ENCODE data around the gene SMAD7. TPM values are rescaled to one million over a fixed set of nuclear protein-coding genes. Genes with fewer than 3 reads are reported as not detected.

SMAD7 gene
- total RNA-seq, 1 donor from 2014 or later, result 34.1 TPM

DNA sequence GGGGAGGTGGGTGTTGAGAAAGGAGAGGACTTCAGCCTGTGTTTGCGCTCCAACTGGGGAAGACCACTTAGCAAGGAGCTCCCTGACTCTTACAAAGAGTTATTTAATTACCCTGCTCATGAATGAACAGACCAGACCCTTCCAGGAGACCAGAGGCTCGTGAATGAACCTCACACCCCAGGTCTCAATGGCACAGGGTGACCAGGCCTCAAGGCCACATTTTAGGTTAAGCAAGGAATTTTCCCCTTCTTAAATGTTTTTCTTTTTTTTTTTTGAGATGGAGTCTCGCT, 25.3 kb downstream of the SMAD7 start:
- H3K27me3 ChIP-seq, result no peaks in the 10 kb centered on the region
- H3K36me3 ChIP-seq, result peaks cover 0 to 11% of the 10 kb centered on the region in 2 donors
- intact Hi-C loops (cut with DNase I), result no loop called here
- H3K4me1 ChIP-seq, result peaks cover 97% of the 10 kb centered on the region
- H3K27ac ChIP-seq, result peak overlapping the region; percentile 75
- no peaks in the 10 kb centered on the region for H3K9me3 ChIP-seq
- no peak overlapping the region for H3K4me3 ChIP-seq
- DNase-seq (ENCODE audit: extremely low spot score in 2 of 2), result no peak
- TF ChIP-seq, protein P1, sequence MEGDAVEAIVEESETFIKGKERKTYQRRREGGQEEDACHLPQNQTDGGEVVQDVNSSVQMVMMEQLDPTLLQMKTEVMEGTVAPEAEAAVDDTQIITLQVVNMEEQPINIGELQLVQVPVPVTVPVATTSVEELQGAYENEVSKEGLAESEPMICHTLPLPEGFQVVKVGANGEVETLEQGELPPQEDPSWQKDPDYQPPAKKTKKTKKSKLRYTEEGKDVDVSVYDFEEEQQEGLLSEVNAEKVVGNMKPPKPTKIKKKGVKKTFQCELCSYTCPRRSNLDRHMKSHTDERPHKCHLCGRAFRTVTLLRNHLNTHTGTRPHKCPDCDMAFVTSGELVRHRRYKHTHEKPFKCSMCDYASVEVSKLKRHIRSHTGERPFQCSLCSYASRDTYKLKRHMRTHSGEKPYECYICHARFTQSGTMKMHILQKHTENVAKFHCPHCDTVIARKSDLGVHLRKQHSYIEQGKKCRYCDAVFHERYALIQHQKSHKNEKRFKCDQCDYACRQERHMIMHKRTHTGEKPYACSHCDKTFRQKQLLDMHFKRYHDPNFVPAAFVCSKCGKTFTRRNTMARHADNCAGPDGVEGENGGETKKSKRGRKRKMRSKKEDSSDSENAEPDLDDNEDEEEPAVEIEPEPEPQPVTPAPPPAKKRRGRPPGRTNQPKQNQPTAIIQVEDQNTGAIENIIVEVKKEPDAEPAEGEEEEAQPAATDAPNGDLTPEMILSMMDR (IDR thresholded peaks at IDR 0.05), result no peak
- TF ChIP-seq POLR2AphosphoS5 (IDR thresholded peaks at IDR 0.05; ENCODE audit: insufficient read depth in 1 of 2, low read depth in 1 of 2) (no peak), POLR2A (IDR thresholded peaks at IDR 0.05) (no peak)

DNA sequence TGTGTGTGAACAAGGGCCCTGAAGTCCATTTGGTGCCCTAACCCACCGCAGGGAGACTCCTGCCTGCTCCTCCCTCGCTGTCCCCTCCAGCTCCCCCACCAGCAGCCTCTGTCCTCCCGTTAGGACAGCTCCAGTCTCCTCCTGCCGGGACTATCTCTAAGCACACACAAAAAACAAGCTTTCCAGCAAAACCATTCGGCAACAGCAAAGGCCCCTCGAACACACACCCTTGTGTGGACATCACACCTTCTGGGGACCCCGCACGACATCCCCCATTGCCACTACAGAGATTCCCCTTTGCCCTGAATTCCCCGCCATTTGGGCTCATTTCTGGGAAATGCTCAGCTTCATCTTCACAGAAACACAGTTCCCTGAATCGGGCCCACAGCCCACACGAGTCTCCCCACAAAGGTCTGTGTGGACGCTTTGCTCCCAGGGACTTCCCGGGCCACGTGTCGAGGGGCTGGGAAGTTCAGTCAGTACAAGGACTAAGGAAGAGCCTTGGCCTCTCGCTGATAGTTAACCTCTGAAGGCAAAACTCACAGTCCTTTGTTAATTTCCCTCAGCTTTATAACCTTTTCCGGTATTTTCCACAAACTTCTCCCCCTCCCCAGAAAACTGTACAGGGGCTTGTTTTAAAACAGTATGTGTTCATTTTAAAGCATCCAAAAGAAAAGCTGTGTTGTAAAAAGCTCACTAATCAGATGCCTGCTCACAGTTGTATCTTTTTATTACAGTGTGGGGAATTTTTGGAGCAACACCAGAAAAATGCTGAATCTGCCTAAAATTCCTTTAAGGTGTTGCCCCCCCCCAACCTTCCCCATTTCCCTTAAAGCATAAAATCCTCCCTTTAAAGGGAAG, 25.9 kb downstream of the SMAD7 start:
- intact Hi-C loops (cut with DNase I), result no loop called here
- H3K4me1 ChIP-seq, result peaks cover 94% of the 10 kb centered on the region
- H3K27me3 ChIP-seq, result no peaks in the 10 kb centered on the region
- peak overlapping the region; percentile 75 for H3K27ac ChIP-seq
- peaks cover 0 to 15% of the 10 kb centered on the region in 2 donors for H3K36me3 ChIP-seq
- DNase-seq (ENCODE audit: extremely low spot score in 2 of 2), result no peak
- peak overlapping the region in 1 of 2 donors; percentile 10 for H3K4me3 ChIP-seq
- TF ChIP-seq POLR2AphosphoS5 (IDR thresholded peaks at IDR 0.05; ENCODE audit: insufficient read depth in 1 of 2, low read depth in 1 of 2), result no peak
- TF ChIP-seq, protein P1 (IDR thresholded peaks at IDR 0.05), result no peak
- no peaks in the 10 kb centered on the region for H3K9me3 ChIP-seq

DNA sequence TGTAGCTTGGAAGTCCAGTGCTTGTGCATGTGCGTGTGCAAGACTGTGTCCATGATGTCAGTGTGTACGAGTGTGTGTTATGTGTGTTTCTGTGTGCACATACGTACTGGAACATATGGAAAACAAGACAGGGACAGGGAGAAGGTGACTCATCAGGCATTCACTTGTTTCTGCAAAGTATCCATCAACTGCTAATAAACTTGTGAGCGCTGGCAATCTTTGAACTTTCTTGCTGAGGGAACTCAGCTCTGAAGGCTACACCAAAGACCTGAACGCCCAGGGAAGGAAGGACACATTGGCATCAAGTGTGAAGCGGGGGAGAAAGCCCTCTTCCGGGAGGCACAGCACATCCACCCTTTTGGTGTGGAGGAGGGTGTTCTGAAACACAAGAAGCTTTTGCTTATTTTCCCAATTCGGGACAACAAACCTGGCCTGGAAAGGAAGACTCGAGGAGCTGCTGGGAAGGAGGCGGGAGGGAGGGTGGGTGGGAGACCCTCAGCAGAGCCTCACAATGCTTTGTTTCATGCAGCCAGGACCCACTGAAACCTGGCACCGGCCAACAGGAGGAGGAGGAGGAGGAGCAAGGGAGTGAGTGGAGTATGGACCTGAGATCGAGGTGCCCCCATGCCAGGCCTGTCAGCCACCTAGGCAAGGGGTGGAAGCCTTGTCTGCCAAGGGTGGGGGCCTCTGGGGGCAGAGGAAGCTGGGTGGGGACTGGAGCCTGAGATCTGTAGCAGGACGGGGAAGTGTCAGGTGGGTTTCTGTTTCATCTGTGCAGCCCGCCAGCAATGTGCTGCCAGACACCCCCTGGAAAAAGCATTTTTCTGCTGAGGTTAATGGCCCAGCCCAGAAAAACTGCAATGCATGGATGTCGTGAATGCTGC, 26.8 kb downstream of the SMAD7 start:
- H3K27me3 ChIP-seq, result no peaks in the 10 kb centered on the region
- no peaks in the 10 kb centered on the region for H3K9me3 ChIP-seq
- no peak for DNase-seq (ENCODE audit: extremely low spot score in 2 of 2)
- TF ChIP-seq, protein P1 (IDR thresholded peaks at IDR 0.05), result no peak
- TF ChIP-seq POLR2AphosphoS5 (IDR thresholded peaks at IDR 0.05; ENCODE audit: insufficient read depth in 1 of 2, low read depth in 1 of 2) (no peak), POLR2A (IDR thresholded peaks at IDR 0.05) (no peak)
- H3K36me3 ChIP-seq, result peaks cover 0 to 15% of the 10 kb centered on the region in 2 donors
- H3K27ac ChIP-seq, result peak overlapping the region; percentile 75
- H3K4me1 ChIP-seq, result peaks cover 86% of the 10 kb centered on the region
- intact Hi-C loops (cut with DNase I), result no loop called here
- peak overlapping the region in 1 of 2 donors; percentile 33 for H3K4me3 ChIP-seq

DNA sequence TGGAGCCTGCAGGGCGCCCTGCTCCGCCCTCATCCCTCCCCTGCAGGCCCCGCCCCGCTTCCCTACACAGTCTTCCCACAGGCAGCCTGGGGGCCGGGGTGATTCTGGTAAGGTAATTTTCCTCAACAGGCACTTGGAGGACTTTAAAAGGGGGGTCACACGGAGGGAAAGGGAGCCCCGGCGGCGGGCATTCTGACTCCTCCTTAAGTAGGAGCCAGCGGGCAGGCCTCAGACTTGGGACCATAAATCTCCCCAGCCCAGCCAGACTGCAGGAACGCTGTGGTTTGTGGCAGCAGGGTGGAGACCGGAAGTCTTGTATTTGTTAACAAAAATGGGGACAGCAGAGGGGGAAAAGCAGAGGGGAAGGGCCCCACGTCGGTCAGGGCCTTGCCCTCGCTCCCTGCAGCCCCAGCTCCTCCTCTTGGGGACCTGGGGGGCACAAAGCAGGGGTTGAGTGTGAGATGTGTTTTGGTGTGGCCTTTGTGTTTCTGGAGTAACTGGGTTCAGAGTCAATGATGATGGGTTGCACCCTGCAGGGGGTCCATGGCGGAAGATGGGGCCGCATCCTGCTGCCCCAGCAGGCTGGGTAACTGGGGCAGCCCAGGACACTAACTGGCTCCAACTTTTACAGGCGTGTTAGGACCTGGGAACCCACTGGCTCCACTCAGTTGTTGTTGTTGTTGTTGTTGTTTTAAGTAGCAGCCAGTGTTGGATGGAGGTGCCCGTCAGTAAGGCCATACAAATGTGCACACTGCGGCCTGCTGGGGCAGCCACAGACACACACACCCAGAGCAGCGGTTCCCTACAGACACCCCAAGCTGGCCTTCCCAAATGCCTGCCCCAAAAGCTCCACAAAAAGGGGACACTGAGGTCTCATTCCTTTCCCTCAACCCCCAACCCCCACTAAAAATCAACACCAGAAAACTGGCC, 27.7 kb downstream of the SMAD7 start:
- peaks cover 83% of the 10 kb centered on the region for H3K4me1 ChIP-seq
- no peaks in the 10 kb centered on the region for H3K9me3 ChIP-seq
- H3K36me3 ChIP-seq, result peaks cover 0 to 15% of the 10 kb centered on the region in 2 donors
- peak overlapping the region; percentile 31 to 33 for H3K4me3 ChIP-seq
- no peaks in the 10 kb centered on the region for H3K27me3 ChIP-seq
- TF ChIP-seq POLR2A (IDR thresholded peaks at IDR 0.05) (peak in 1 of 2 donors; percentile 2), POLR2AphosphoS5 (IDR thresholded peaks at IDR 0.05; ENCODE audit: insufficient read depth in 1 of 2, low read depth in 1 of 2) (peak; percentile 20 to 72)
- TF ChIP-seq, protein P1 (IDR thresholded peaks at IDR 0.05), result no peak
- peak overlapping the region; percentile 75 for H3K27ac ChIP-seq
- intact Hi-C loops (cut with DNase I), result no loop called here
- no peak for DNase-seq (ENCODE audit: extremely low spot score in 2 of 2)

Measured in vagina (tissue), 2 donors.